ENCODE results near the gene P2RX6.

GRCh38 chr22:21022507-21022906, 7.5 kb downstream of the P2RX6 start:
- TF ChIP-seq GABPA (IDR thresholded peaks at IDR 0.05; ENCODE audit: low read depth) (no peak), JUND (IDR thresholded peaks at IDR 0.05) (no peak), YY1 (IDR thresholded peaks at IDR 0.05; ENCODE audit: low read depth) (no peak), RAD21 (IDR thresholded peaks at IDR 0.05; ENCODE audit: low read length) (no peak), CTCF (IDR thresholded peaks at IDR 0.05) (no peak), ELF1 (IDR thresholded peaks at IDR 0.05) (no peak), EZH2phosphoT487 (IDR thresholded peaks at IDR 0.05; ENCODE audit: borderline replicate concordance, low read depth) (no peak), NFIC (IDR thresholded peaks at IDR 0.05; ENCODE audit: borderline replicate concordance) (no peak), EP300 (IDR thresholded peaks at IDR 0.05; ENCODE audit: borderline replicate concordance in 1 of 2, low read depth in 1 of 2, low read length in 1 of 2) (no peak), SMC3 (IDR thresholded peaks at IDR 0.05; ENCODE audit: low read depth, low read length) (no peak), RXRA (IDR thresholded peaks at IDR 0.05; ENCODE audit: borderline replicate concordance, low read depth) (no peak)
- TF ChIP-seq, protein P1, sequence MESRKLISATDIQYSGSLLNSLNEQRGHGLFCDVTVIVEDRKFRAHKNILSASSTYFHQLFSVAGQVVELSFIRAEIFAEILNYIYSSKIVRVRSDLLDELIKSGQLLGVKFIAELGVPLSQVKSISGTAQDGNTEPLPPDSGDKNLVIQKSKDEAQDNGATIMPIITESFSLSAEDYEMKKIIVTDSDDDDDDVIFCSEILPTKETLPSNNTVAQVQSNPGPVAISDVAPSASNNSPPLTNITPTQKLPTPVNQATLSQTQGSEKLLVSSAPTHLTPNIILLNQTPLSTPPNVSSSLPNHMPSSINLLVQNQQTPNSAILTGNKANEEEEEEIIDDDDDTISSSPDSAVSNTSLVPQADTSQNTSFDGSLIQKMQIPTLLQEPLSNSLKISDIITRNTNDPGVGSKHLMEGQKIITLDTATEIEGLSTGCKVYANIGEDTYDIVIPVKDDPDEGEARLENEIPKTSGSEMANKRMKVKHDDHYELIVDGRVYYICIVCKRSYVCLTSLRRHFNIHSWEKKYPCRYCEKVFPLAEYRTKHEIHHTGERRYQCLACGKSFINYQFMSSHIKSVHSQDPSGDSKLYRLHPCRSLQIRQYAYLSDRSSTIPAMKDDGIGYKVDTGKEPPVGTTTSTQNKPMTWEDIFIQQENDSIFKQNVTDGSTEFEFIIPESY (IDR thresholded peaks at IDR 0.05; ENCODE audit: borderline replicate concordance, low read depth), result no peak

Data from SK-N-SH (cell line).